ENCODE results near the gene KLHL29. TPM values are rescaled to one million over a fixed set of nuclear protein-coding genes. Genes with fewer than 3 reads are reported as not detected.

The KLHL29 gene
- polyA plus RNA-seq, 3 donors, result 0.03 TPM; not detected in 2

DNA sequence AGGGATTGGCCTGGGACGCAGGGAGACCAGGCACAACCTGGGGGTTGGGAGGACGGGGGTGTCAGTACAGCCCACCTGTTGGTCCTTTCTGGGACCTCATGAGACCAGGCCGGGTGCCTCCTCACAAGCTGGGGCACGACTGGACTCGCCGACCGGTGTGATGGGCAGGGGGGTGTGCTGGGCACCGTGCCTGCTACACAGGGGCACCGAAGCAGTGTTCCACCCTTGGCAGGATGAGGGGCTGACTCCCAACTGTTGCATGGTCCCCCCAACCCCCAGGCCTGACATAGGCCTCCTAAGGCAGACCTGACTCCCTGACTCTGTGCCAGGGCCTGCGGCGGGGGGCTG, 285.2 kb downstream of the KLHL29 start:
- H3K9me3 ChIP-seq (replicated peaks in 1 of 2; ENCODE audit: control insufficient read depth in 1 of 2, insufficient read depth in 1 of 2, low read length in 2 of 2), result no peaks in the 10 kb centered on the region
- Mint-ChIP-seq H3K27me3 (ENCODE audit: low read depth in 3 of 3) (peaks cover 6 to 8% (median 6%) of the 10 kb centered on the region in 3 donors), H3K27ac (no peak overlapping the region), H3K4me3 (no peak overlapping the region), H3K36me3 (no peaks in the 10 kb centered on the region), H3K9me3 (peaks cover 0 to 3% (median 0%) of the 10 kb centered on the region in 7 donors), H3K4me1 (no peaks in the 10 kb centered on the region)
- H3K36me3 ChIP-seq (replicated peaks in 1 of 2; ENCODE audit: control insufficient read depth in 1 of 2, insufficient read depth in 2 of 2, low read length in 2 of 2), result no peaks in the 10 kb centered on the region
- H4K20me1 ChIP-seq (ENCODE audit: insufficient read depth, low read length), result no peaks in the 10 kb centered on the region
- no peaks in the 10 kb centered on the region for H3K4me1 ChIP-seq (ENCODE audit: control insufficient read depth in 1 of 2, insufficient read depth in 2 of 2, low read length in 2 of 2)
- WGBS (ENCODE audit: insufficient coverage), result 92% methylated on average over 7 of the region's 11 CpGs
- H3K27ac ChIP-seq (ENCODE audit: low read depth in 1 of 2, low read length in 2 of 2), result no peak overlapping the region
- TF ChIP-seq, protein P1, sequence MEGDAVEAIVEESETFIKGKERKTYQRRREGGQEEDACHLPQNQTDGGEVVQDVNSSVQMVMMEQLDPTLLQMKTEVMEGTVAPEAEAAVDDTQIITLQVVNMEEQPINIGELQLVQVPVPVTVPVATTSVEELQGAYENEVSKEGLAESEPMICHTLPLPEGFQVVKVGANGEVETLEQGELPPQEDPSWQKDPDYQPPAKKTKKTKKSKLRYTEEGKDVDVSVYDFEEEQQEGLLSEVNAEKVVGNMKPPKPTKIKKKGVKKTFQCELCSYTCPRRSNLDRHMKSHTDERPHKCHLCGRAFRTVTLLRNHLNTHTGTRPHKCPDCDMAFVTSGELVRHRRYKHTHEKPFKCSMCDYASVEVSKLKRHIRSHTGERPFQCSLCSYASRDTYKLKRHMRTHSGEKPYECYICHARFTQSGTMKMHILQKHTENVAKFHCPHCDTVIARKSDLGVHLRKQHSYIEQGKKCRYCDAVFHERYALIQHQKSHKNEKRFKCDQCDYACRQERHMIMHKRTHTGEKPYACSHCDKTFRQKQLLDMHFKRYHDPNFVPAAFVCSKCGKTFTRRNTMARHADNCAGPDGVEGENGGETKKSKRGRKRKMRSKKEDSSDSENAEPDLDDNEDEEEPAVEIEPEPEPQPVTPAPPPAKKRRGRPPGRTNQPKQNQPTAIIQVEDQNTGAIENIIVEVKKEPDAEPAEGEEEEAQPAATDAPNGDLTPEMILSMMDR (IDR thresholded peaks at IDR 0.05), result no peak
- intact Hi-C loops (cut with micrococcal nuclease), result no loop called here
- H3K4me2 ChIP-seq (replicated peaks; ENCODE audit: extremely low read depth, low read length, poor library complexity, severe bottlenecking), result no peak overlapping the region
- H3K9ac ChIP-seq (ENCODE audit: insufficient read depth, low read length, poor library complexity, severe bottlenecking), result no peak overlapping the region
- no peaks in the 10 kb centered on the region for H3K27me3 ChIP-seq (ENCODE audit: control insufficient read depth in 2 of 2, insufficient read depth in 2 of 2, low read length in 2 of 2)
- H3K79me2 ChIP-seq (ENCODE audit: insufficient read depth, low read length), result no peaks in the 10 kb centered on the region
- H2AFZ ChIP-seq (ENCODE audit: insufficient read depth, low read depth, low read length, poor library complexity, severe bottlenecking), result no peak overlapping the region
- DNase-seq, result no peak
- H3K4me3 ChIP-seq (replicated peaks in 1 of 3; ENCODE audit: low read depth in 2 of 3, low read length in 3 of 3), result no peak overlapping the region

- no peak overlapping the region for H3K4me3 Mint-ChIP-seq
- H3K4me1 Mint-ChIP-seq, result no peaks in the 10 kb centered on the region
- intact Hi-C loops (cut with micrococcal nuclease), result no loop called here
- Histone ChIP-seq H3K4me3 (replicated peaks in 1 of 3; ENCODE audit: low read depth in 2 of 3, low read length in 3 of 3) (no peak overlapping the region), H3K4me1 (ENCODE audit: control insufficient read depth in 1 of 2, insufficient read depth in 2 of 2, low read length in 2 of 2) (no peaks in the 10 kb centered on the region), H3K27ac (ENCODE audit: low read depth in 1 of 2, low read length in 2 of 2) (no peak overlapping the region), H3K9ac (ENCODE audit: insufficient read depth, low read length, poor library complexity, severe bottlenecking) (no peak overlapping the region), H4K20me1 (ENCODE audit: insufficient read depth, low read length) (no peaks in the 10 kb centered on the region), H3K27me3 (ENCODE audit: control insufficient read depth in 2 of 2, insufficient read depth in 2 of 2, low read length in 2 of 2) (no peaks in the 10 kb centered on the region), H3K4me2 (replicated peaks; ENCODE audit: extremely low read depth, low read length, poor library complexity, severe bottlenecking) (no peak overlapping the region), H2AFZ (ENCODE audit: insufficient read depth, low read depth, low read length, poor library complexity, severe bottlenecking) (no peak overlapping the region), H3K79me2 (ENCODE audit: insufficient read depth, low read length) (no peaks in the 10 kb centered on the region), H3K9me3 (replicated peaks in 1 of 2; ENCODE audit: control insufficient read depth in 1 of 2, insufficient read depth in 1 of 2, low read length in 2 of 2) (peaks cover 0 to 2% of the 10 kb centered on the region in 2 donors), H3K36me3 (replicated peaks in 1 of 2; ENCODE audit: control insufficient read depth in 1 of 2, insufficient read depth in 2 of 2, low read length in 2 of 2) (no peaks in the 10 kb centered on the region)
- peaks cover 0 to 7% (median 2%) of the 10 kb centered on the region in 7 donors for H3K9me3 Mint-ChIP-seq
- WGBS (ENCODE audit: insufficient coverage), result 88% methylated on average over 6 of the region's 6 CpGs
- no peaks in the 10 kb centered on the region for H3K36me3 Mint-ChIP-seq
- no peak for DNase-seq
- peaks cover 4 to 10% (median 5%) of the 10 kb centered on the region in 3 donors for H3K27me3 Mint-ChIP-seq (ENCODE audit: low read depth in 3 of 3)
- TF ChIP-seq, protein P1 (IDR thresholded peaks at IDR 0.05), result no peak
- H3K27ac Mint-ChIP-seq, result no peak overlapping the region
Observed at GRCh38 chr2:23673082-23673481, 288.1 kb downstream of the KLHL29 start.
